B cell (primary cell): ENCODE data around the gene CARMIL1. TPM values are rescaled to one million over a fixed set of nuclear protein-coding genes. Genes with fewer than 3 reads are reported as not detected.

Experiments
- ATAC-seq: fragments of 200-7000 bp; cut with Tn5 transposase; one replicate; pipeline ENCODE4 v1.10.0; 2021; ENCODE audit warnings: low read depth, mild to moderate bottlenecking, moderate number of reproducible peaks, moderate library complexity
- CTCF ChIA-PET: fragments of 350-600 bp; sonication (Branson Sonifier 250); formaldehyde crosslinking; loops from one replicate; lab custom pipeline; 2021; ENCODE audit warnings: antibody characterized with exemption, inconsistent platforms; lab: Charles Lee
- POLR2A ChIA-PET: fragments of 350-600 bp; sonication (Branson Sonifier 250); formaldehyde crosslinking; loops from one replicate; lab custom pipeline; 2021; ENCODE audit warnings: antibody characterized with exemption; lab: Charles Lee
- DNase-seq: peaks from one replicate; pipeline ENCODE4 v3.0.0; 2013
- H2AFZ ChIP-seq: 2 replicates; pipeline ENCODE4 v1.6.1; 2012; ENCODE audit warnings: mild to moderate bottlenecking, low read depth, low read length; ENCODE audit not compliant: insufficient read depth, poor library complexity, severe bottlenecking
- H3K27ac ChIP-seq, 2 donors: 1 replicate in 1 of 2; 2 replicates in 1 of 2; pipeline ENCODE4 v1.5.1; 2012 to 2013; ENCODE audit warnings: low read length in 2 of 2, mild to moderate bottlenecking in 2 of 2, moderate library complexity in 1 of 2
- H3K27me3 ChIP-seq, 4 experiments: fragments of 200-600 bp in 1 of 4; sonication (generic) in 1 of 4; replicated peaks in 1 of 4; 1 replicate in 2 of 4; 2 replicates in 2 of 4; pipeline versions ENCODE4 v1.6.1 to v1.7.0; 2013 to 2016; ENCODE audit warnings: low read length in 3 of 4, mild to moderate bottlenecking in 2 of 4, mixed read lengths in 1 of 4, moderate library complexity in 1 of 4; ENCODE audit not compliant: insufficient read depth in 4 of 4, control insufficient read depth in 3 of 4; ENCODE audit errors: control extremely low read depth in 1 of 4
- H3K36me3 ChIP-seq, 2 experiments: replicated peaks in 1 of 2; 1 replicate in 1 of 2; 2 replicates in 1 of 2; pipeline versions ENCODE4 v1.6.1 to v1.7.1; 2013; ENCODE audit warnings: low read length in 1 of 2; ENCODE audit not compliant: insufficient read depth in 2 of 2, control insufficient read depth in 1 of 2; ENCODE audit errors: control extremely low read depth in 1 of 2, extremely low read depth in 1 of 2
- H3K4me1 ChIP-seq, 2 donors: fragments of 200-600 bp in 1 of 2; sonication (generic) in 1 of 2; 1 replicate in 1 of 2; 2 replicates in 1 of 2; pipeline versions ENCODE4 v1.5.1 to v1.6.1; 2013 to 2017; ENCODE audit warnings: low read length in 2 of 2; ENCODE audit not compliant: control insufficient read depth in 2 of 2, insufficient read depth in 2 of 2
- H3K4me2 ChIP-seq: replicated peaks from 2 replicates; pipeline ENCODE3; 2012; ENCODE audit warnings: mild to moderate bottlenecking, low read depth, low read length; ENCODE audit not compliant: poor library complexity, severe bottlenecking
- H3K4me3 ChIP-seq, 5 experiments: fragments of 200-600 bp in 1 of 5; sonication (generic) in 1 of 5; 1 replicate in 3 of 5; 2 replicates in 2 of 5; pipeline versions ENCODE4 v1.5.1 to v1.7.0; 2011 to 2016; ENCODE audit warnings: low read length in 4 of 5, mild to moderate bottlenecking in 4 of 5, low read depth in 2 of 5, control low read depth in 1 of 5, moderate library complexity in 1 of 5; ENCODE audit not compliant: insufficient read depth in 1 of 5; ENCODE audit errors: control extremely low read depth in 1 of 5, extremely low read depth in 1 of 5
- H3K79me2 ChIP-seq: fragments of 200-600 bp; sonication (generic); one replicate; pipeline ENCODE4 v1.6.0; 2016; ENCODE audit warnings: low read length; ENCODE audit not compliant: control insufficient read depth, insufficient read depth
- H3K9ac ChIP-seq: fragments of 200-600 bp; sonication (generic); 2 replicates; pipeline ENCODE4 v1.6.1; 2017; ENCODE audit warnings: mild to moderate bottlenecking, low read length, moderate library complexity
- H3K9me3 ChIP-seq, 3 donors: one replicate each; pipeline versions ENCODE4 v1.6.1 to v1.7.1; 2013; ENCODE audit warnings: low read length in 2 of 3; ENCODE audit not compliant: control insufficient read depth in 2 of 3, insufficient read depth in 1 of 3; ENCODE audit errors: control extremely low read depth in 1 of 3
- H4K20me1 ChIP-seq: 2 replicates; pipeline ENCODE4 v1.6.0; 2012; ENCODE audit warnings: mild to moderate bottlenecking, low read length; ENCODE audit not compliant: insufficient read depth, control insufficient read depth, poor library complexity, severe bottlenecking
- H3K27ac Mint-ChIP-seq: one replicate; pipeline ENCODE4 v1.8.0; 2021; ENCODE audit warnings: mixed read lengths
- H3K27me3 Mint-ChIP-seq: one replicate; pipeline ENCODE4 v1.8.0; 2021; ENCODE audit warnings: mixed read lengths
- H3K4me1 Mint-ChIP-seq: one replicate; pipeline ENCODE4 v1.8.0; 2021; ENCODE audit warnings: mixed read lengths
- H3K4me3 Mint-ChIP-seq: one replicate; pipeline ENCODE4 v1.8.0; 2021; ENCODE audit warnings: mixed read lengths
- H3K9me3 Mint-ChIP-seq: one replicate; pipeline ENCODE4 v1.8.0; 2022; ENCODE audit warnings: mixed read lengths; ENCODE audit not compliant: insufficient read depth
- EZH2 ChIP-seq: IDR thresholded peaks from 2 replicates; pipeline ENCODE4 v1.6.1; 2012; ENCODE audit warnings: borderline replicate concordance, low read depth, mild to moderate bottlenecking, moderate library complexity, low read length; ENCODE audit not compliant: insufficient read depth, poor library complexity, severe bottlenecking
- WGBS: methylation state at CpG from one replicate; pipeline ENCODE4 v1.1.5; 2013; ENCODE audit warnings: missing lambda C conversion rate; ENCODE audit not compliant: insufficient coverage; 5-methylcytosine and 5-hydroxymethylcytosine counted together
- intact Hi-C: fragments of 100-400 bp; cut with micrococcal nuclease; formaldehyde crosslinking; loops from one replicate; pipeline ENCODE4 v1.10.0; 2022
- polyA plus RNA-seq: library from polyadenylated mRNA; depleted of rRNA; stranded (reverse); fragments of >200 nt; gene quantifications from 2 replicates; pipeline ENCODE4 v1.2.3, GENCODE V29; 2012
- total RNA-seq, 2 donors: library from RNA; stranded (reverse); fragments of 120-200 nt in 1 of 2; gene quantifications; 1 replicate in 1 of 2; 2 replicates in 1 of 2; pipeline versions ENCODE4 v1.2.3 to v1.2.4, GENCODE V29; 2013 to 2022
- TF ChIP-seq, protein P1 (sequence below): fragments of 200-600 bp; IDR thresholded peaks from one replicate; pipeline ENCODE4 v1.8.0; 2022; ENCODE audit warnings: antibody characterized with exemption, mild to moderate bottlenecking

Gene CARMIL1
- total and polyA plus RNA-seq, 2 donors (not counting 1 experiment from before 2014, with no cell fraction given) = 7.5 to 11.0 TPM

- no peak for TF ChIP-seq EZH2
- TF ChIP-seq, protein P1, sequence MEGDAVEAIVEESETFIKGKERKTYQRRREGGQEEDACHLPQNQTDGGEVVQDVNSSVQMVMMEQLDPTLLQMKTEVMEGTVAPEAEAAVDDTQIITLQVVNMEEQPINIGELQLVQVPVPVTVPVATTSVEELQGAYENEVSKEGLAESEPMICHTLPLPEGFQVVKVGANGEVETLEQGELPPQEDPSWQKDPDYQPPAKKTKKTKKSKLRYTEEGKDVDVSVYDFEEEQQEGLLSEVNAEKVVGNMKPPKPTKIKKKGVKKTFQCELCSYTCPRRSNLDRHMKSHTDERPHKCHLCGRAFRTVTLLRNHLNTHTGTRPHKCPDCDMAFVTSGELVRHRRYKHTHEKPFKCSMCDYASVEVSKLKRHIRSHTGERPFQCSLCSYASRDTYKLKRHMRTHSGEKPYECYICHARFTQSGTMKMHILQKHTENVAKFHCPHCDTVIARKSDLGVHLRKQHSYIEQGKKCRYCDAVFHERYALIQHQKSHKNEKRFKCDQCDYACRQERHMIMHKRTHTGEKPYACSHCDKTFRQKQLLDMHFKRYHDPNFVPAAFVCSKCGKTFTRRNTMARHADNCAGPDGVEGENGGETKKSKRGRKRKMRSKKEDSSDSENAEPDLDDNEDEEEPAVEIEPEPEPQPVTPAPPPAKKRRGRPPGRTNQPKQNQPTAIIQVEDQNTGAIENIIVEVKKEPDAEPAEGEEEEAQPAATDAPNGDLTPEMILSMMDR = no peak
- H3K4me2 ChIP-seq = no peak overlapping the region
- POLR2A ChIA-PET = no interaction called here
- no peak overlapping the region for H2AFZ ChIP-seq
- DNase-seq (no peak), ATAC-seq (no peak)
- H3K9ac ChIP-seq = no peak overlapping the region
- H3K4me3 ChIP-seq = no peak overlapping the region
- CTCF ChIA-PET = interaction anchor here (0.9 to 3.3 kb wide), 4 partner anchors 27 to 149 kb away, joined by 3 to 22 read pairs (median 3); no protein-coding TSS in a partner anchor
- H3K36me3 ChIP-seq = no peaks in the 10 kb centered on the region
- intact Hi-C loops = no loop called here
- no peaks in the 10 kb centered on the region for H3K4me1 ChIP-seq
- peaks cover 4% of the 10 kb centered on the region for H3K27me3 Mint-ChIP-seq
- H3K9me3 Mint-ChIP-seq = no peaks in the 10 kb centered on the region
- no peak overlapping the region for H3K4me3 Mint-ChIP-seq
- H4K20me1 ChIP-seq = peaks cover 7% of the 10 kb centered on the region
- H3K79me2 ChIP-seq = peaks cover 32% of the 10 kb centered on the region
- 94% methylated on average over 3 of the region's 4 CpGs for WGBS
- no peaks in the 10 kb centered on the region for H3K9me3 ChIP-seq
- no peak overlapping the region for H3K27ac Mint-ChIP-seq
- peaks cover 13% of the 10 kb centered on the region for H3K4me1 Mint-ChIP-seq
- H3K27ac ChIP-seq = no peak overlapping the region
- no peaks in the 10 kb centered on the region for H3K27me3 ChIP-seq
Measured at GRCh38 chr6:25341923-25342619, 62.9 kb downstream of the CARMIL1 start.

DNA sequence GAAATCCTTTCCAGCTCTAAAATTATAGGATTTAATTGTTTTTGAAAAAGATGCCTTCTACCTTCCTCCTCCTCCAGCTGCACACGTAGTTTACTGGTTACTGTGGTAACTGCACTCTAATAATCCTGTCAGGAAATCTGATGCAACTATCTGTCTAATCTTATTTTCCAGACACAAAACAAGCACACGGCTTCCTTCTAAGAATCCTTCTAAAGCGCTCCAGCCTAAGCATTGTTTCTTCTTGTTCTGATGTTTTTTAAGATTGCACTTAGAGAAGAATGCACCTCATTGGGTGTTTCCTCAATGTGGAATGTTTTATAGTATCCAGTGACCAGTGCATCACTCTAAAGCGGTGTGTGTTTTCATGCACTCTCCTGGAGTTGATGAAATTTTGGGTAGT lies 63.6 kb downstream of the CARMIL1 start:
- Histone ChIP-seq H3K4me1 (no peaks in the 10 kb centered on the region), H2AFZ (no peak overlapping the region), H3K9me3 (no peaks in the 10 kb centered on the region), H3K27me3 (no peaks in the 10 kb centered on the region), H3K36me3 (no peaks in the 10 kb centered on the region), H3K4me2 (no peak overlapping the region), H3K9ac (no peak overlapping the region), H3K79me2 (peaks cover 32% of the 10 kb centered on the region), H3K4me3 (no peak overlapping the region), H3K27ac (no peak overlapping the region), H4K20me1 (peaks cover 7% of the 10 kb centered on the region)
- POLR2A ChIA-PET = no interaction called here
- Mint-ChIP-seq H3K9me3 (no peaks in the 10 kb centered on the region), H3K27ac (no peak overlapping the region), H3K4me1 (peaks cover 13% of the 10 kb centered on the region), H3K27me3 (peaks cover 4% of the 10 kb centered on the region), H3K4me3 (no peak overlapping the region)
- CTCF ChIA-PET = interaction anchor here (1.3 to 3.3 kb wide), 3 partner anchors 27 to 148 kb away, joined by 3 to 22 read pairs (median 3); no protein-coding TSS in a partner anchor
- WGBS = 20% methylated on average over 1 of the region's 4 CpGs
- DNase-seq (no peak), ATAC-seq (no peak)
- no peak for TF ChIP-seq EZH2
- TF ChIP-seq, protein P1 = no peak
- intact Hi-C loops = no loop called here
